GM18526 (cell line): ENCODE results near the gene EFCAB11.

Experiments
- POLR2A ChIP-seq: IDR thresholded peaks from 3 replicates; pipeline ENCODE4 v1.6.1; 2011; ENCODE audit not compliant: insufficient read length; ENCODE audit errors: extremely low read depth

The EFCAB11 gene

DNA sequence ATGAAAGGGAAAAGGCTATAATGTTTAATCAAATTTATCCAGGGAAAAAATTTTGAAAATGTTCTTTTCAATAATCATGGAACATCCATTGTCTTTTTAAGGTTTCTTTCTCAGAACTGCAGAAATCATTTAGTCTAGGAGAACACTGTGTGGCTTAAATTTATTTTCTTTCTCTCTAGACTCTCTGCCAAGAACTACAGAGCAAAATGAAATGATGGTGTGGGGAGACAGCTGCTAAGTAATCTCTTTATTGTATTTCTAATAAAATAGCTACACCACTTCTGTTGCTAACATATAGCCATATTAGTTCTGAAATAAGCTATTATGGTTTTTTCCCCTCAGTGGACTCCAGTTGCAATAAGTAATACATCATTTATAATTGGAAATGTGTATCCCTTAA lies 120.9 kb downstream of the EFCAB11 start:
- no peak for TF ChIP-seq POLR2A

DNA sequence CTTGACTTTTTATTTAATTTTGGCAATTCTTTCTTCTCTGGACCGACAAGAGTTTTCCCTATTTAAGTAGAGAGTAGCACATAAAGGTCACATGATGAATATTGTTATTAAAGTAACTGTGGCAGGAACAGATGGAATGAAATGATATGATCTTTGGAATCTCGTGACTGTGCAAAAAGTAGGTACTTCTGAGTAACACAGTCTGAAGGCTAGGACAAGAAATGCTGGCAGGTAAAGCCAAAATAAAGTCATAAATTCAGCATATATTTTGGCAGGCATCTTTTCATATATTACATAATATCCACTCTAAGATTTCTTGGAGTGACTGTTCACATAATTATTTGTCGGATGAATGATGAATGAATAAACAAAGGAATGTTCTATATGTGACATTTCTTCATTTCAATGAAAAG lies 121.4 kb downstream of the EFCAB11 start:
- no peak for TF ChIP-seq POLR2A

DNA sequence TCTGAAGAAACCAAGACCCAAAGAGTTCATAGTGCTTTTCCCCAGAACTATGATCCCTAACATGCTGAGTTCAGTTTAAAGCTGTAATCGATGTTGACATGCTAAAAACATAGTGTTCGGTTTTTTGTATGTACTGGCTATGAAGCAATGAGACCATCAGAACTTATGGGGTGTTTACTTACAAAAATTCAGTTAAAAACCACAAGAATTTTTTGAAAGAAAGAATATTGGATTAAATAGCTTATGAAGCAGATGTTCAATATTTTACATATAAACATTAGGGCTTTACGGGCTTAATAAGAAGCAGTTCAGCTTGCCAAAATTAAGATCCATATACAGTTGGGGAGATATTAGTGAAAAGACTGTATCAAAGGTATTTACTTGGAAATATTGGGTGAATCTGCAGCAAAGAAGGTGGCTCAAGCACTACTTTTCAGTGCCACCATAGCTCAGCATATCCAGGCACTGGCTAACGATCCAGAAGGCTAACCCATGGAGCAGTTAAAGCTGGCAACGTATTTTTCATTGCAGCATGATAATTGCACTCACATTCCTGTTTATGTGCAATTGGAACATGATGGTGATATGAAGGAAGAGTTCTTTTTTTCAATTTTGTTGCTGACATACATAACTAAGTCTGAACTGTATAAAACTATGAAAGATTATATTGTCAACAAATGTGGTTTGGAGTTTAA lies 125.9 kb downstream of the EFCAB11 start:
- no peak for TF ChIP-seq POLR2A

DNA sequence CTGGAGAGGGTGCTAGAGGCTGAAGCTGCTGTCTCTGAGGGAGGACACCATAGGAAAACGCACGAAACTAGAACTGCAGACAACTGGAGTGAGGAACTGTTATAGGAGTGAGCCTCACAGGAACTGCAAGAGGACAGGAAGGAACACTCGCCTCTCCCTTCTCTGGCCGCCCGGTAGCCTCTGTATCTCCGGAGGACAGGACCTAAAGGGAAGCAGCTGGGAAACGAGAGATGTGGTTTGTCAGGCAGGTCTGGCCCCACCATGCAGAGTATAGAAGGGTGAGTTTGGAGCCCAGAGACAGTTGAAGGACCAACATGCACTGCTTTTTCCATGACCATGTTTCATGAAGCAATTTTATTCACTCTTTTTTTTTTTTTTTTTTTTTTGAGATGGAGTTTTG lies 127.3 kb downstream of the EFCAB11 start:
- TF ChIP-seq POLR2A = no peak

DNA sequence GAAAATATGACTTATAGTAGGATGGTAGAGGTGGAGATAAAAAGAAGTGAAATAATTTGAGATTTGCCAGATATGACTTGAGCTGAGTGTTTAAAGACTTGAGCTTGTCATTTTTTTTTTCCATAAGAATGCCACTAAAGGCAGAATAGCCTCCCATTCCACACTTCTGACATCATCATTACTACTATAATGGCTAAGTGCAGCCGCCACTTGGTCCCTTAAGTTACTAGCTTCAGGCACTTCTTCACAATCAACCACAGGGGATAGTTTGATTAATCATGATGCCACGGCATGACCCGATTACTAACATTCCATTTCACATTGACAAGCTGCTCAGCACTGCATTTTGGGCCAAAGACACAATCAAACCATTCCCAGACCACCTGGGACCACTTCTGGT lies 127.9 kb downstream of the EFCAB11 start:
- no peak for TF ChIP-seq POLR2A

DNA sequence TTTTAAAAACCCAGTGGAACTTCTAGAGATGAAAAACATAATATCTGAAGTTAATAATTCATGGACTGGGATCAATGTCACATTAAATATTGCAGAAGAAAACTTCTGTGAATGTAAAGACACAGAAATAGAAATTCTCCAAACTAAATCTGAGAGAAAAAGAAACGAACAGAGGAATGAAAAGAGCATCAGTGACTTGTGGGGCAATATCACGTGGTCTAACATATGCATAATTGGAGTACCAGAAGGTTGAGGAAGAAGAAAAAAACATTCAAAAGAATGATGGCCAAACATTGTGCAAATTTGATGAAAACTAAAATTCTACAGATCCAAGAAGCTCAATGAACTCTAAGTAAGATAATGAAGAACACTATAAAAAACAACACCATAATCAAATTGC lies 130.8 kb downstream of the EFCAB11 start:
- no peak for TF ChIP-seq POLR2A

DNA sequence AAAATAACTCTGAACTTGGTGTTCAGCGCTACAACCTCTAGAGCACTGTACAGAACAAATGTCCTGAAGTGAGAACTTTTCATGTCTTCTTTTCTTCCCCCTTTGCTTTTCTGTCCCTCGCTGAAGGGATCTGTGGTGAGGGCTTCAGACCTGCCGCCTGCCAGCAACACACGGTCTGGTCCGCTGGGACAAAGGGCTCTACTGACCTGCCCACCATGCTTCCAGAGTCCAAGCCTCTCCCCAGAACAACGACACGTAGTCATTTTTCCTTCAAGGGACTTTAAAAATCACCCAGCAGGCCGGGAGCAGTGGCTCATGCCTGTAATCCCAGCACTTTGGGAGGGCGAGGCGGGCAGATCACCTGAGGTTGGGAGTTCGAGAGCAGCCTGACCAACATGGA lies 140.4 kb downstream of the EFCAB11 start:
- no peak for TF ChIP-seq POLR2A

DNA sequence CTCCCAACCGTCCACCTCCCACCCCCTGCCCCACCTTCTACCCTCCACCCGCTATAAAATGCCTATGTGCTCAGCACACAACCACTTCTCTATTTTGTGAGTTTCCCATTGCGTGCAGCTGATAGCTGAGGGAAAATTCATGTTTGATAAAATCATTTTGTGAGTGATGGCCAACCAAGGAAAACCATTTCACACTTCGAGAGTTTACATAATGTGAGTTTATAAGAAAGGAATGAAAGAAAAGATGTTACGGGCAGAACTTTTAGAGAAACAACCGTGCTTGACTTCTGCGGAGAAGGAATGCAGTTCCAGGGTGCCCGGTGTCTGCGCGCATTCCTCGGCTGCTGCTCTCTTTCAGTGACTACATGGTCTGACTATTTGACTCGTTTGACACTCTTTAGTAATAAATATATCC lies 140.9 kb downstream of the EFCAB11 start:
- TF ChIP-seq POLR2A = no peak

DNA sequence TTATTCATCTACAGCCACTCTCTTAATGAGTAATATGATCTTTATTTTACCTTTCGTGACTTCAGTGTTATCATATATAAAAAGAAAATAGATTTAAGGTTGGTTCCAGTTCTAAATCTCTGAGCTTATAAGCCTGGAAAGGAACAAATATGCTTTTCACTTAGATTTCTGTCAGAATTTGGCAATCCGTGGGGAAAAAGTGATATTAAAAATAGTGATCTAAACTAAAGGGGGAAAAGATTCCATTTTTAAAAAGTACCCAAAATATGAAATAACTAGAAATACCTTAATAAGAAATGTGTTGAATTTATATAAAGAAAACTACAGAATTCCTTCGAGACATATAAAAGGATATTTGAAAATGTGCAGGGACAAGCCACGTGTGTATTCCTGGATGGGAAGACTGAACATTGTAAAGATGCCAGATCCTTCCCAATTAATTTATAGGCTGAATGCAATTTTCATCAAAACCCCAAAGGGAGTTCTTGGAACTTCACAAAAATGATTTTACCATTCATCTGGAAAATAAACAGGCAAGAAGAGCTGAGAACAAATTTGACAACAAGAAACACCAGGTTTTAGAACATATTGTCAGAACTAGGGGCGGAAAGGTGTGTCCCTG lies 142.5 kb downstream of the EFCAB11 start:
- no peak for TF ChIP-seq POLR2A

DNA sequence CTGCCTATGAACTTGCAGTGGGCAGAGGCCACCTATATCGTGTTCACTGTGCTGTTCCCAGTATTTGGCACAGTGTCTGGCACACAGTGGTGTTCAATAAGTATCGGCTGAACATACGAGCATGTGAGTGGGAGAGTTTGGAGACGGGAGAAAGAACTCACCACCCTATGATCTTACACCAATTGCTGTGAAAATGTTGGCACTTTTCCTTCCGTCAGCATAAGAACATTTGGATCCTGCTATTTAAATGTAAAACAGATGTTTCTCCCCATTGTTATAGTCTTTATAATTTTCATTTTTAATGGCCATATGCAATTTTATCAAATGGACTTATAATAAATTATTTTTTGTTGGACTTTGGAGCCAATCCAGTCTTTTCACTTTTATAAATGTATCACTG lies 144.4 kb downstream of the EFCAB11 start:
- TF ChIP-seq POLR2A = no peak

DNA sequence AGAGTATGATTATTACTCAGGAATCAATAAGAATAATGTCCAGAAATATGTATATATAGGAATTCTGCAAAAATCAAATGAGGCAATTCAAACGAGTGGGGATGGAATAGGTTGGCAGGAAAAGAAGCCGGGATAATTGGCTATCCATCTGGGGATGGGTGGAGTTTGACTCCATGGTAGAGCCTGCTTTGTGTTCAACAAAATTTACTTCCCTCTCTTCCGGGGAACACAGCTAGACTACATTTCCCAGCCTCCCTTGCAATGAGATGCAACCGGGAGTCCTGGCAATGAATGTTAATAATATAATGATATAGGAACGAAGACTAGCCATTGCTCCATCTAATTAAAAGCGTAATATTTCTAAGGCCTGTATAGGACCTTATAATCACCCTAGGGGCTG lies 146.6 kb downstream of the EFCAB11 start:
- no peak for TF ChIP-seq POLR2A

DNA sequence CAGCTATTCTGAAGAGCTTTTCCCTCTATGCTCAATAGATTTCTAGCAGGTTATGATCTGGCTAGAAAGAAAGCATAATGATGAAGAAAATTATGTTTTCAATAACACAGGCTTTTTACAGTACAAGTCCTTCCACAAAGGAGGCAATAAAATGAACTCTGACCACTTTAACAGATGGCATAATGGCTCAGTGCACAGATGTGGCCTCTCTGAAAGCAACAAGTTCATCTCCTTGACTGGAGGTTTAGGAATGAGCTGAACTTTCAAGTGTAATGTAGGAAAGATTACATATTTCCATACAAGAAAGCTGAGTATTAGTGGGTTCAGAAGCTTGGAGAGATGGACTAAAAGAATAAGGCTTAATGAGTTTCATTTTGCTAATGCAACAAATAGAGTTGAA lies 147.4 kb downstream of the EFCAB11 start:
- no peak for TF ChIP-seq POLR2A

DNA sequence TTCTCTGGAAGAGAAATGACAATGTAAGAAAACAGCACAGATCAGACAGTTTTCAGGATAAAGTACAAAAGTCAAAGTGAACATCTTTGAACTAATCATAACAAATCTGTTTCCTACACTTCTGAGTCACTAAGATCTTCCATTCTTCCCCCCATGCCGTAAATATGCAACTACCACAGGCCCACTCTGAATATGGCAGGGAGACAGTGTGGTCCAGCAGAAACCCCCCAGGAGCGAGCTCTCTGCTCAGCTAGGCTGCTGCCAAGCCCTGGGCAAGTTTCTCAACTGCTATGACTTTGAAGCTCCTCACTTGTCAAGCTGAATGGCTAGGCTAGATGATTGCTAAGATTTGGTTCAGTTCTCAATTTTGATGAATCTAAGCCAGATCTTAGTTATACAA lies 148.1 kb downstream of the EFCAB11 start:
- no peak for TF ChIP-seq POLR2A

DNA sequence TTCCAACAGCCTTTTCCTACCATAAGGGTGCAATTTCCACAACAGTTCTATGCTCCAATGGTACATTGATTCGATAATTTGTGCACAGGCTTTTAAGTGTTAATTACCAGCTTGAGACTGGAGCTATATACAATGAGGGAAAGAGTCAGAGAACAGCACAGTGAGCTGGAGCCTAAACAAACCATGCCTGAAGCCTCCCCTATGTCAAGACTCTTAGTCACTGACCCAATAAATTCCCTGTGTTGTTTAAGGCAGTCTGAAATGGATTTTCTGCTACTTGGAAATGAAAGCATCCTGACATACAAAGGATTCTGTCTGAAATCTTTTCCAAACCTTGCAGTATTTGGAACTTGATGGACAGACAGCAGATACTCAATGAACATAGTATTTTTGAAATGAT lies 149.0 kb downstream of the EFCAB11 start:
- TF ChIP-seq POLR2A = no peak

DNA sequence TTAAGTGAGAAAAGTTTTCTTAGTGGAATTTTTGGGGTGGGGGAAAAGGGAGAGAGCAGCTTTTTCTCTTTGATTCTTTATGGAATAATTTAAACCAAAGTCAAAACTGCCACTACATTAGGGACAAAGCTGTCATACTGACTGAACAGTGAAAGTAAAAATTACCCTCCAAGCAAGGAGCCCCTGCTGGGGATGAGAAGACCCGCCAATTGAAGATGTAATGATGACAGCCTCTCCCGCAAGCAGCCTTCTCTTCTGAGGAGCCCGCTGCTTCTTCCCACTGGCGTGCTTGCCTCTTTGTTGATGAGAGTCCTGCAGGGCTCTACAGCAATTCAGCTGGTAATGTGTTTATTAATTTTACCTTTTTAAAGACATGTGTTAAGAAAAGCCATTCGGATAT lies 151.0 kb downstream of the EFCAB11 start:
- TF ChIP-seq POLR2A = no peak

DNA sequence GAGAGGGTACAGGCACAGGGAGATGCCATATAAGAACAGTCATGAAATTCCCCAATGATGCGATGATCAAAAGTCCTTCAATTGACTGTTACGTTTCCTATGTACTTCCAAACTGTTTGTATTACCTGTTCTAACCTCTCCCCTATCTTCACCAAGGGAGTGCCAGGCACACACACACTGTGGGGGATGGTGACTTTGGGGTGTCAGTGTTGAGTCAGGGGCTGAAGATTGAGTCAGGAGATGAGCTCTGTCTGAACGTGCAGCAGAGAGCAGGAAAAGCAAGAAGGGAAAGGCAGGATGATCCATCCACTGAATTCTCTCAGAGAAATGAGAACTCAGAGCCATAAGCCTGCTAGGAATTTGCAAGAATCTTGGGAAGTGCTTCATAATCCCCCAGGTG lies 153.4 kb downstream of the EFCAB11 start:
- TF ChIP-seq POLR2A = no peak

DNA sequence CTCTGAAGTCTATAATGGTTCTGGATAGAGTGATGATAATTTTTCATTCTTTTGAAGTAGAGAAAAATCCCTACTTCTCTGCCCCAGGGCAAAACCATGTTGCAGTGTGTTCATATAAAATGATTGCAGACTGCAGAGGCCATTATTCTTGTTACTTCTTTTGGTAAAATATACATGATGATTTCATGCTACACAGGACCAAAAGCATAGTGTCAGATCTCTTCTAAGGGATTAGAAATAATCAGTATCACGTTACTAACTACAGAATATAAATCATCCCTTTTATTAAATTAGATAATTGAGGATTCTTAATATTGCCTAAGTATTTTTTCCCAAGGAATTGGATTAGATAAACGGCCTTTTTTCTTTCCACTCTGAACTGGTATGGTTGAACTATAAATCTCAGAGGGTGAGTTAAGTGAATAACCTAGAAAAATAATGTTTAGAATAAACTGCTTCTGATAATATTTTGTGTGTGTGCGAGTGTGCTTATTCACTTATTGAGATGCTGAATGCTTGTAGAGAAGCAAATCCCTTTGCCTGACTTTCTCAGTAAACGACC lies 156.2 kb downstream of the EFCAB11 start:
- no peak for TF ChIP-seq POLR2A
